AG09309 (cell line): ENCODE measurements around the gene C12orf60.

Source experiments
- DNase-seq: peaks from one replicate; pipeline ENCODE4 v3.0.0-alpha.2; 2010; ENCODE audit warnings: low read depth
- H3K4me3 ChIP-seq: 2 replicates; pipeline ENCODE4 v1.5.1; 2011; ENCODE audit warnings: mild to moderate bottlenecking, low read depth, low read length, moderate library complexity; ENCODE audit not compliant: control insufficient read depth
- CTCF ChIP-seq: IDR thresholded peaks from 2 replicates; pipeline ENCODE4 v1.5.1; 2011; ENCODE audit warnings: mild to moderate bottlenecking, low read depth, low read length, inconsistent platforms; ENCODE audit not compliant: insufficient read depth, control insufficient read depth; ENCODE audit errors: missing control alignments

Gene C12orf60

DNA sequence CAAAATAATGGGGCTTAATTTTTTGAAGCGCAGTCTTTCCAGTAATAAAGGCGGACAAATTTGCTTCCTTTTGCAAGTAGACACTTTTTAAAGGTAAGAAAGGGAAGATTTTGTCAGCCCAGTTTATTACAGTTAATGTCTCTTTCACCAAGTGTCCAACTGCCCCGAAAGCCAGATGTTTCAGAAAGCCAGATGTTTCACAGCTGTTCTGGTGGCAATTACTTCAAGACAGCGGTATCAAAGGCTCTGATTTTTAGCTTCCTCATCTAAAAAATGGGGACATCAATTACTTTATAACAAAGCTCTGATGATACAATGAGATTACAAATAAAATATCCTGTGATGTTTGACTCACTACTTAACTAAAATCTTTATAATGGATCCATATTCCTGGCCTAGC is 1.2 kb upstream of the C12orf60 start:
- DNase-seq: no peak
- TF ChIP-seq CTCF: no peak
- peak overlapping the region; percentile 95 for H3K4me3 ChIP-seq

GRCh38 chr12:14802721-14803010 is 804 bp upstream of the C12orf60 start:
- TF ChIP-seq CTCF: no peak
- DNase-seq: no peak
- H3K4me3 ChIP-seq: peak overlapping the region; percentile 95

GRCh38 chr12:14803830-14804160 is 325 bp downstream of the C12orf60 start:
- DNase-seq: no peak
- peak overlapping the region; percentile 95 for H3K4me3 ChIP-seq
- TF ChIP-seq CTCF: no peak

DNA sequence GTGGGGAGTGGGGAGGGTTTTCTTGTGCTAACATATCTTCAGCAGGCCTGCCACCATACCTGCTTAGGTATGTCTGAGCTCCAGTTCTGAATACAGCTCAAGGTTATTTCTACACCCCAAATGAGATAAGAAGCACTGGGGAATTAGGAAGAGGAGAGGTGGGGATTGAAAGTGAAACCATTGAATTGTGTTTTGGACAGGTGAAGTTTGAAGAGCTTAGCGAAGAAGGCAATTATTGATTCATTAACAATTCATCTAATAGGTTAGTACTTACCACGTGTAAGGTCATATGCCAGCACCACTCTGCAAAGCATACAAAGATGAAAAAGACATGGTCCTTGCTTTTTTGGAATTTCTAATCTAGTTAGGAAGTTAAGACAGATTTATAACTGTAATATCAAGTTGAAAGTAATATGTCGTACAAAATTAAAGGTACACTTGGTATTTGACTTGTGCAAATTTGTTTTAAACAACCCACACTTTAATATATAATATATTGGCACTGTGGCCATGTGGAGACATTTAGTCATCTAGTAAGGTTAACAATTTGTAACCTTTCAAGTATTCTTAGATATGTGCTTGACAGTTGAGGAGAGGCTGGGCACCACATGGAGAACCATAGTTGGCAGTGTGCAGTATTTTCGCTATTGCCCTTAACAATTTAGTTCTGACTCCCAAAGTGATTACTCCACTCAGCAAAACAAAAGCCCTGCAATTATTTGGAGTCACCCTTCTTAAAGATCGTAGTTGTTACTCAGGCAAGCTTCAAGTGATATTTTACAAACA is 6.9 kb downstream of the C12orf60 start:
- no peak for TF ChIP-seq CTCF
- no peak overlapping the region for H3K4me3 ChIP-seq
- DNase-seq: no peak

- DNase-seq: no peak
- peak; percentile 66 for TF ChIP-seq CTCF
Measured at GRCh38 chr12:14810953-14811483, 7.5 kb downstream of the C12orf60 start.

DNA sequence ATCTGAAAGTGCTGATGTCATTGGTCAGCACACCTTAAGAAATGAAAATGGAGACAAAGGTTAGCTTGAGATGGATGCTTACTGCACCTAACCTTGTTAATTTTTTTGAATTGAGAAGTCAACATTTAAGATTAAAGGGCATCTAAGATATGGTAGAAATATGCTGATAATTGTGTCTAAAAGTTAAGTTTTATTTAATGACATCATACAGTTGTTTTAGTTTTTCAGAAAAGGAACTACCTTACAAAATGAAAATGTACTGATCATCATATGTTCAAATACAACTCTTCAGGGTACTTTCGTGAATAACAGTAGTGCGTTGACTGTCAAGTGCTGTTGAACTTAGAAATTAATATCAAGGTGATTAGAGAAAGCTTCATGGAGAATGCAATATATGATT is 8.0 kb downstream of the C12orf60 start:
- DNase-seq: no peak
- TF ChIP-seq CTCF: no peak

More at GRCh38 chr12:14810953-14811483, 7.5 kb downstream of the C12orf60 start:
- H3K4me3 ChIP-seq: no peak overlapping the region

More for the DNA sequence above, 8.0 kb downstream of the C12orf60 start:
- H3K4me3 ChIP-seq: no peak overlapping the region
